Activated CD8-positive, alpha-beta memory T cell treated with anti-CD3 and anti-CD28 coated beads, Interleukin-2, amount 50 U/mL, for 1 hour (primary cell): ENCODE results near the gene CMTM4.

Experiments
- DNase-seq: peaks from one replicate; pipeline ENCODE4 v3.0.0-alpha.2; 2020; ENCODE audit errors: extremely low read depth

Gene CMTM4

DNA sequence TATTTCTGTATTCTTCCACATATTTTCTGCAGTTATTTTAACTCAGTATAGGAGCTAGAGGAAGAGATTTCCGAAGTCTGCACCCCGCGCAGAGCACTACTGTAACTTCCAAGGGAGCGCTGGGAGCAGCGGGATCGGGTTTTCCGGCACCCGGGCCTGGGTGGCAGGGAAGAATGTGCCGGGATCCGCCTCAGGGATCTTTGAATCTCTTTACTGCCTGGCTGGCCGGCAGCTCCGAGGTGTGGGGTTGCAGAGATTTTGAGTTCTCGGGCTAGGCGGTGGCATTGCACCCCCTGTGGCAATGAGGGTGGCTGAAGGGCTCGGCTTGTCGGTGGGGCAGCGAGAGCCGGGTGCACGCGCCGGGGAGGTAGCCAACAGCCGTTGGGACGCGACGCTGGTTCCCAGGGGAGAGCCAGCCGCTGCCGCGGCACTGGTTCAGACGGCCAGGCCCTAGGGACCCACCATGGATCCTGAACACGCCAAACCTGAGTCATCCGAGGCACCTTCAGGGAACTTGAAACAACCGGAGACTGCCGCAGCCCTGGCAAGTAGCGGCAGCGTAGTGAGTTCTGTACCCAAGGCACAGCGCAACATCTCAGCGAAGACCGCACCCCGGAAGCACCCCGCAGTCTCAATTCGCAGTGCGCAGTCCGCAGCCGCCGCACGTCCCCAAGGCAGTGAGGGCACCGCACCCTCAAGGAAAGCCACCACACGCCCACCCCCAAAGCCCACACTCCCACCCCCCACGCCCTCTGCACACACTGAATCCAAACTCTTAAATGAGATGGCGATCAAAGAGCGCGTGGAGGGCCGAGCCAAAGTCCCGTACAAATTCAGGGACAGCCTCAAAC is 130.3 kb downstream of the CMTM4 start, which contains the start of gene CMTM1:
Gene CMTM1, plus strand, starts transcription at position 389 of the 851 bp plus-strand sequence. Its CDS starts 75 bp downstream, at position 464.
- no peak for DNase-seq
